ENCODE measurements around the gene TRIM42. TPM values are rescaled to one million over a fixed set of nuclear protein-coding genes. Genes with fewer than 3 reads are reported as not detected.
A peak's percentile ranks its signal among the peaks of the same experiment; 100 is the strongest.

The TRIM42 gene
- total and polyA plus RNA-seq, 2 experiments from 2014 or later, result not detected

DNA sequence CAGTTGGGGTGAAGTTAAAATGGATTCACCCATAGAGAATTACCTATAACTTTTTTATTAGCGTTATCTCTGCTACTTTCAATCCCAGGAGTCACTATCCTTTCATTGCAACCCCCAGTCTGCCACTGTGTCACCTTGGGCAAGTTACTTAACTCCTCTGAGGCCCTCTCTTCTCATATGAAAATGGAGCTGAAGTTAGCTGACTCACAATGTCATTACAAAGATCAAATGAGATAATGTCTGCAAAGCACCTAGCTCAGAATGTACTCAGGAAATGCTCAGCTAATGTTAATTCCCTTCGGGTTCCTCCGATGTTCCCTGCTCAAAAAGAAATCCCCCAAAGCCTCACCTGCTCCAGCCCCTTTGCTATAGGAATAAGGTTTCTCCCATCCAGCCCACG is 50.0 kb downstream of the TRIM42 start:
- Histone ChIP-seq H3K27ac (no peak overlapping the region), H3K9me3 (ENCODE audit: low read depth) (no peaks in the 10 kb centered on the region), H3K36me3 (no peaks in the 10 kb centered on the region), H3K4me1 (ENCODE audit: low read depth) (no peaks in the 10 kb centered on the region), H3K27me3 (peaks cover 2% of the 10 kb centered on the region), H3K4me3 (no peak overlapping the region)
- TF ChIP-seq, protein P1, sequence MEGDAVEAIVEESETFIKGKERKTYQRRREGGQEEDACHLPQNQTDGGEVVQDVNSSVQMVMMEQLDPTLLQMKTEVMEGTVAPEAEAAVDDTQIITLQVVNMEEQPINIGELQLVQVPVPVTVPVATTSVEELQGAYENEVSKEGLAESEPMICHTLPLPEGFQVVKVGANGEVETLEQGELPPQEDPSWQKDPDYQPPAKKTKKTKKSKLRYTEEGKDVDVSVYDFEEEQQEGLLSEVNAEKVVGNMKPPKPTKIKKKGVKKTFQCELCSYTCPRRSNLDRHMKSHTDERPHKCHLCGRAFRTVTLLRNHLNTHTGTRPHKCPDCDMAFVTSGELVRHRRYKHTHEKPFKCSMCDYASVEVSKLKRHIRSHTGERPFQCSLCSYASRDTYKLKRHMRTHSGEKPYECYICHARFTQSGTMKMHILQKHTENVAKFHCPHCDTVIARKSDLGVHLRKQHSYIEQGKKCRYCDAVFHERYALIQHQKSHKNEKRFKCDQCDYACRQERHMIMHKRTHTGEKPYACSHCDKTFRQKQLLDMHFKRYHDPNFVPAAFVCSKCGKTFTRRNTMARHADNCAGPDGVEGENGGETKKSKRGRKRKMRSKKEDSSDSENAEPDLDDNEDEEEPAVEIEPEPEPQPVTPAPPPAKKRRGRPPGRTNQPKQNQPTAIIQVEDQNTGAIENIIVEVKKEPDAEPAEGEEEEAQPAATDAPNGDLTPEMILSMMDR (IDR thresholded peaks at IDR 0.05; ENCODE audit: low read depth, low read length), result no peak
- no peak for DNase-seq (ENCODE audit: low read depth in 1 of 2, low spot score in 1 of 2)

DNA sequence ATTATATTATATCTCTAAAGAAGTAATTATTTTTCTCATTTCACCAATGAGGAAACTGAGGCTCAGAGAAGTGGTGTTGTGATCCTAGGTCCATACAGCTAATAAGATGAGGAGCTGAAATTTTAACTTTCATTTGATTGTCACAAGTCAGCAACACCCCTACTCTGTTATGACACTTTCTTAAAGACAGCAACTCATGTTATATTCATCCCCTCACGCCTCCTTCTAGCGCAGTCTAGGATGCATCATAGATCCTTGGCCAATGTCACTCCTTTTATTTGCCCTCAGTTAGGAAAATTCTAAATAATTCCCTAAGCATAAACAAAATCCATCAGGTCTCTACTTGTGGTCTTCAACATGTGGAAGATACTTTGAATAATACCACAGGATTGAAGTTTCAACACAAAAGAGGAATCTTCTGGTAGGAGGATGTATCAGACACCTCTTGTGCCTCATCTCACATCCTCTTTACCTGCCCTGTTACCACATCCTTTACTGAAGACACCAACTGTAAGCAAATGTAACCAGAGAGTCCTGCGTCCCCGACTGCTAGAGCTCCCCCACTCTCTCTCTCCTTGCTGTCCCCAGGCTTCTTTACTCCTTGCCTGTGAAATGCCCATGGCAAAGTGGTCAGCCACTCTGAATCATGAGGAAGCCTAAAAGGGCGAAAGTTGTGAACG is 53.7 kb downstream of the TRIM42 start:
- H3K4me1 ChIP-seq (ENCODE audit: low read depth), result no peaks in the 10 kb centered on the region
- H3K36me3 ChIP-seq, result no peaks in the 10 kb centered on the region
- H3K27me3 ChIP-seq, result peaks cover 2% of the 10 kb centered on the region
- H3K9me3 ChIP-seq (ENCODE audit: low read depth), result no peaks in the 10 kb centered on the region
- DNase-seq (ENCODE audit: low read depth in 1 of 2, low spot score in 1 of 2), result no peak
- no peak overlapping the region for H3K4me3 ChIP-seq
- TF ChIP-seq, protein P1 (IDR thresholded peaks at IDR 0.05; ENCODE audit: low read depth, low read length), result no peak
- H3K27ac ChIP-seq, result no peak overlapping the region

DNA sequence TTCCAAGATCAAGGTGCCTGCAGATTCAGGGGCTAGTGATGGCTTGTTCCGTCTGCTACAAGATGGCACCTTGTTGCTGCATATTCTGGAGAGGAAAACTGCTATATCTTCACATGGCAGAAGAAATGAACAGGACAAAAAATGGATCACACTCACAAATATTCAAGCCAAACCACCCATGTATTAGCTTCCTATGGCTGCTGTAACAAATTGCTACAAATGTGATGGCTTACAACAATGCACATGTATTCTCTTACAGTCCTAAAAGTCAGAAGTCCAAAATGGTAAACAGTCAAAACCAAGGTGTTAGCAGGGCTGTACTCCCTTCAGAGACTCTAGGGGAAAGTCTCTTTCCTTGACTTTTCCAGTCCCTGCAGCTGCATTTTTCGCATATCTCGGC is 55.8 kb downstream of the TRIM42 start:
- Histone ChIP-seq H3K27me3 (no peaks in the 10 kb centered on the region), H3K9me3 (ENCODE audit: low read depth) (no peaks in the 10 kb centered on the region), H3K27ac (no peak overlapping the region), H3K4me3 (no peak overlapping the region), H3K4me1 (ENCODE audit: low read depth) (no peaks in the 10 kb centered on the region), H3K36me3 (no peaks in the 10 kb centered on the region)
- TF ChIP-seq, protein P1 (IDR thresholded peaks at IDR 0.05; ENCODE audit: low read depth, low read length), result no peak
- DNase-seq (ENCODE audit: low read depth in 1 of 2, low spot score in 1 of 2), result no peak

DNA sequence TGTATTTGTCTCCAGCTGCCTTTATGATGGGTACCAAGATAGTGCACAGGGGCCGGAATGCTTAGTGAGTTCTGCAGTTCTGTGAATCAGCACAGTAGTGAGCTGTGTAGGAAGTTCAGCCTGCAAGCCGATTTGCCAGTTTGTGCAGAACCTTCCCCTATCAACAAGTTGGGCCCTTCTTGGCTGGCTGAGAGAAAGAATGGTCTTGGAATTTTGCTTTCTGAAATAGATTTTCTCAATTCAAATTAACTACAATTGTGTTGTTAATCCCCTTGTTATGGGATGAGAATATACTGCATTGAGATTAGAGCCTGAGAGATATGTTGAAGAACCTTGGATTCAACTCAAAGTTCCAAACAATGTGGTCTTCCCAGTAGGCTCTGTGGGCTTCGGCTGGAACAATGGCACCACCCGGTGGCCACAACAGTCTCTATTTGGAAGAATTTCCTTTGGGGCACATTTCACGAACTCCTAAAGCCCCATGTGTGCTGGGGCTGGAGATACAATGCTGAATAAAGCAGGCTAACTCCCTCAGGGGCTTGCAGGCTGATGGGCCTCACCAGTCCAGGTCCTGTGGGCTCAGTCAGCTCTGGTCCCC is 59.1 kb downstream of the TRIM42 start:
- H3K36me3 ChIP-seq, result no peaks in the 10 kb centered on the region
- DNase-seq (ENCODE audit: low read depth in 1 of 2, low spot score in 1 of 2), result peak; percentile 52 to 68
- no peaks in the 10 kb centered on the region for H3K9me3 ChIP-seq (ENCODE audit: low read depth)
- H3K27ac ChIP-seq, result no peak overlapping the region
- peaks cover 15% of the 10 kb centered on the region for H3K27me3 ChIP-seq
- no peak overlapping the region for H3K4me3 ChIP-seq
- TF ChIP-seq, protein P1 (IDR thresholded peaks at IDR 0.05; ENCODE audit: low read depth, low read length), result peak; percentile 38
- no peaks in the 10 kb centered on the region for H3K4me1 ChIP-seq (ENCODE audit: low read depth)

DNA sequence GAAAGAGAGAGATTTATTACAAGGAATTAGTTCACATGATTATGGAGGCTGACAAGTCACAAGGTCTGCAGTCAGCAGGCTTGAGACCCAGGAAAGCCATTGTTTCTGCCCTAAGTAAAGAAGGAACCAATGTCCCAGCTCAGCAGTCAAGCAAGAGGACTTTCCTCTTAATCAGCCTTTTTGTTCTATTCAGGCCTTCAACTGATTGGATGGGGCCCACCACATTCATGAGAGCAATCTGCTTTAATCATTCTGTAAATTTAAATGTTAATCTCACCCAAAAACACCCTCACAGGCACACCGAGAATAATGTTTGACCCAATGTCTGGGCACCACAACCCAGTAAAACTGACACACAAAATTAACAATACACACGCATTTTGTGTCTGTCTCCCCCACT is 64.3 kb downstream of the TRIM42 start:
- TF ChIP-seq, protein P1 (IDR thresholded peaks at IDR 0.05; ENCODE audit: low read depth, low read length), result no peak
- no peak for DNase-seq (ENCODE audit: low read depth in 1 of 2, low spot score in 1 of 2)
- peaks cover 15% of the 10 kb centered on the region for H3K27me3 ChIP-seq
- H3K4me3 ChIP-seq, result no peak overlapping the region
- H3K27ac ChIP-seq, result no peak overlapping the region
- H3K4me1 ChIP-seq (ENCODE audit: low read depth), result no peaks in the 10 kb centered on the region
- H3K36me3 ChIP-seq, result no peaks in the 10 kb centered on the region
- H3K9me3 ChIP-seq (ENCODE audit: low read depth), result no peaks in the 10 kb centered on the region

Data from cardiac muscle cell (in vitro differentiated cells and primary cell).